Measurements from ENCODE around the gene SLC5A9.
"Not testable (repeated sequence)": the region's sequence is repeated elsewhere in the genome, so short reads cannot be mapped to it uniquely, and the experiment has no call there.

DNA sequence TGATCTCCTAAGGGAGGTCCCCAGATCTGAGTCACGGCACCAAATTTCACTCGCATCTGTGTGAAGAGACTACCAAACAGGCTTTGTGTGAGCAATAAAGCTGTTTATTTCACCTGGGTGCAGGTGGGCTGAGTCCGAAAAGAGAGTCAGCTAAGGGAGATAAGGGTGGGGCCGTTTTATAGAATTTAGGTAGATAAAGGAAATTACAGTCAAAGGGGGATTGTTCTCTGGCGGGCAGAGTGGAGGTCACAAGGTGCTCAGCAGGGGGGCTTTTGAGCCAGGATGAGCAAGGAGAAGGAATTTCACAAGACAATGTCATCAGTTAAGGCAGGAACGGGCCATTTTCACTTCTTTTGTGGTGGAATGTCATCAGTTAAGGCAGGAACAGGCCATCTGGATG, 8.2 kb upstream of the SLC5A9 start:
- TF ChIP-seq, protein P1, sequence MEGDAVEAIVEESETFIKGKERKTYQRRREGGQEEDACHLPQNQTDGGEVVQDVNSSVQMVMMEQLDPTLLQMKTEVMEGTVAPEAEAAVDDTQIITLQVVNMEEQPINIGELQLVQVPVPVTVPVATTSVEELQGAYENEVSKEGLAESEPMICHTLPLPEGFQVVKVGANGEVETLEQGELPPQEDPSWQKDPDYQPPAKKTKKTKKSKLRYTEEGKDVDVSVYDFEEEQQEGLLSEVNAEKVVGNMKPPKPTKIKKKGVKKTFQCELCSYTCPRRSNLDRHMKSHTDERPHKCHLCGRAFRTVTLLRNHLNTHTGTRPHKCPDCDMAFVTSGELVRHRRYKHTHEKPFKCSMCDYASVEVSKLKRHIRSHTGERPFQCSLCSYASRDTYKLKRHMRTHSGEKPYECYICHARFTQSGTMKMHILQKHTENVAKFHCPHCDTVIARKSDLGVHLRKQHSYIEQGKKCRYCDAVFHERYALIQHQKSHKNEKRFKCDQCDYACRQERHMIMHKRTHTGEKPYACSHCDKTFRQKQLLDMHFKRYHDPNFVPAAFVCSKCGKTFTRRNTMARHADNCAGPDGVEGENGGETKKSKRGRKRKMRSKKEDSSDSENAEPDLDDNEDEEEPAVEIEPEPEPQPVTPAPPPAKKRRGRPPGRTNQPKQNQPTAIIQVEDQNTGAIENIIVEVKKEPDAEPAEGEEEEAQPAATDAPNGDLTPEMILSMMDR (conservative IDR thresholded peaks at IDR 0.05), result not testable (repeated sequence)
- TF ChIP-seq ZFX (IDR thresholded peaks at IDR 0.05), result not testable (repeated sequence)
